ENCODE data around the gene ACACA.

The ACACA gene

GRCh38 chr17:37292429-37293139 lies 114.1 kb downstream of the ACACA start:
- no peak for DNase-seq (ENCODE audit: low read depth in 2 of 2)

GRCh38 chr17:37291351-37291750 lies 115.3 kb downstream of the ACACA start:
- DNase-seq (ENCODE audit: low read depth in 2 of 2): no peak

- DNase-seq (ENCODE audit: low read depth in 2 of 2): no peak
These were observed 120.2 kb downstream of the ACACA start for GRCh38 chr17:37286430-37286829.

- no peak for DNase-seq (ENCODE audit: low read depth in 2 of 2)
These were observed 122.4 kb downstream of the ACACA start for GRCh38 chr17:37284191-37284590.

GRCh38 chr17:37283414-37283961 lies 123.1 kb downstream of the ACACA start:
- DNase-seq (ENCODE audit: low read depth in 2 of 2): no peak

GRCh38 chr17:37280841-37281240 lies 125.8 kb downstream of the ACACA start:
- DNase-seq (ENCODE audit: low read depth in 2 of 2): no peak

- no peak for DNase-seq (ENCODE audit: low read depth in 2 of 2)
These were observed 128.3 kb downstream of the ACACA start for GRCh38 chr17:37278247-37278894.

- no peak for DNase-seq (ENCODE audit: low read depth in 2 of 2)
These were observed 130.2 kb downstream of the ACACA start for GRCh38 chr17:37276475-37276874.

- DNase-seq (ENCODE audit: low read depth in 2 of 2): no peak
These were observed 132.2 kb downstream of the ACACA start for GRCh38 chr17:37274461-37274860.

- no peak for DNase-seq (ENCODE audit: low read depth in 2 of 2)
These were observed 133.1 kb downstream of the ACACA start for GRCh38 chr17:37273409-37274051.

GRCh38 chr17:37265446-37266173 lies 141.0 kb downstream of the ACACA start:
- DNase-seq (ENCODE audit: low read depth in 2 of 2): no peak

- DNase-seq (ENCODE audit: low read depth in 2 of 2): no peak
These were observed 145.3 kb downstream of the ACACA start for GRCh38 chr17:37261286-37261685.

GRCh38 chr17:37259030-37259735 lies 147.5 kb downstream of the ACACA start:
- DNase-seq (ENCODE audit: low read depth in 2 of 2): no peak

GRCh38 chr17:37256627-37257026 lies 150.0 kb downstream of the ACACA start:
- DNase-seq (ENCODE audit: low read depth in 2 of 2): no peak

- DNase-seq (ENCODE audit: low read depth in 2 of 2): no peak
These were observed 151.2 kb downstream of the ACACA start for GRCh38 chr17:37255432-37255831.

- no peak for DNase-seq (ENCODE audit: low read depth in 2 of 2)
These were observed 158.8 kb downstream of the ACACA start for GRCh38 chr17:37247825-37248224.

- DNase-seq (ENCODE audit: low read depth in 2 of 2): no peak
These were observed 160.6 kb downstream of the ACACA start for GRCh38 chr17:37246085-37246484.

GRCh38 chr17:37240381-37240780 lies 166.3 kb downstream of the ACACA start:
- DNase-seq (ENCODE audit: low read depth in 2 of 2): no peak

- DNase-seq (ENCODE audit: low read depth in 2 of 2): no peak
These were observed 166.8 kb downstream of the ACACA start for GRCh38 chr17:37239690-37240334.

GRCh38 chr17:37234106-37234505 lies 172.5 kb downstream of the ACACA start:
- DNase-seq (ENCODE audit: low read depth in 2 of 2): no peak

- DNase-seq (ENCODE audit: low read depth in 2 of 2): no peak
These were observed 173.6 kb downstream of the ACACA start for GRCh38 chr17:37233036-37233435.
